DMS79 (cell line): ENCODE data around the gene MGA.
A peak's percentile ranks its signal among the peaks of the same experiment; 100 is the strongest.
"Not testable (repeated sequence)": the region's sequence is repeated elsewhere in the genome, so short reads cannot be mapped to it uniquely, and the experiment has no call there.

Experiments used
- DNase-seq: peaks from one replicate; lab custom pipeline; 2025; lab: John Stamatoyannopoulos, UW

The MGA gene

DNA sequence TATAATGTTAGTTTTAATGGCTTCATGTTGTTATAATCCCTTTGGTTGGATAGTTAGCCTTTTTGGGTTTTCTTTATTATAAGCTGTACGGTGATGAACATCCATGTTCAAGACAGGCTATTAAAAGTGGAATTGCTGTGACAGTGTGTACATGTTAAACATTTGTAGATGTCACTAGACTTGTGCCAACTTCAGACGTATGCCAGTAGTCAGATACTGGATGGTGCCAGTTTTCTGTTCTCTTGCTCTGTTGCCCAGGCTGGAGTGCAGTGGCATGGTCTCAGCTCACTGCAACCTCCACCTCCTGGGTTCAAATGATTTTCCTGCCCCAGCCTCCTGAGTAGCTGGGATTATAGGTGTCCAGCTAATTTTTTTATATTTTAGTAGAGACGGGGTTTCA lies 54.1 kb downstream of the MGA start:
- DNase-seq = no peak

DNA sequence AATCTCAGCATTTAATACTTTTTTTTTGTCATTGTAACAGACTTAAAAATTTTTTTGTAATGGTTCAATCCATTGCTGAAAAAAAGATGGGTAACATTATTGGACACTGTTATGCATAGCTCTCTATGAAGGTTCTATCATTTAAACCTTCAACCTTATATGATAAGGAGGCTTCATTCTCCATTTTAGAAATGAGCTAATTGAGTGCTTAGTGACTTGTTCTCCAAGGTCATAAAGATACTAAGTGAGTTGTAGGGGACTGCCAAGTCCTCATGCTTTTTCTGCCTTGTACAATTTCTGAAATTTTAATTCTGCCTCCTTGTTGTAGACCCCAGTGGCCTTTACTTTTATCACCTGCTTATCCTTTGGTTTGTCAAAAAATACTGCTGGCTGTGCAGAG lies 56.7 kb downstream of the MGA start:
- DNase-seq = no peak

DNA sequence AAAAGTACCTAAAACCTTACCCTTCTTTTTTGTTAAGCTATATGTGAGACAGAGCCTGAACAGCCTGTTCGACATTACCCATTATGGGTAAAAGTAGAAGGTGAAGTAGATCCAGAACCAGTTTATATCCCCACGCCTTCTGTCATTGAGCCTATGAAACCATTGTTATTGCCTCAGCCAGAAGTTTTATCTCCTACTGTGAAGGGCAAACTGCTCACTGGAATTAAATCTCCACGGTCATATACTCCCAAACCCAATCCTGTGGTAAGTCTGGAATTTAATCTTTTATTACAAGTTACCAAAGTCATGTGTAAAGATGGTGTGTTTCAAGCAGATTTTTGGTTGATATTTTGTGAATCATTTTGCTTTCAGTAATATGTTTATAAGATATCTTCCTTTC lies 66.9 kb downstream of the MGA start:
- DNase-seq = no peak

GRCh38 chr15:41728061-41728460 lies 67.9 kb downstream of the MGA start:
- DNase-seq = not testable (repeated sequence)

DNA sequence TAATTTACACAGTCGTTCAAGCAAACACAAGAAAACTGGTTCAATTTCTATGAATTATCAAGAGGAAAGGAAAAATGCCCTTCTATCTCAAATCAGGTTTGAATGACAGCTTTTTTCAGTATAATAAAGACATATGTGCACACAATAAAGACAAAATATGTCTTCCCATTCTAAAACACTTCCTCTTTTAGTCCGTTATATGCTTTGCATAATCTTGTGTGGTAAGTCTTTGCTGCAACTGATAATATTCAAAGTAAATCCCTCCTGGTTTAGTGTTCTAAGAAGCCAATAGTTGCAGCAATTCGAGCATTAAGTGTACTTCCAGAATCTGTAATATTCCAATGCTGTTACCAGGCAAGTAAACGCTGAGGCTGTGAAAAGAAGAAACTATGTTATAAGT lies 70.3 kb downstream of the MGA start:
- DNase-seq = no peak

GRCh38 chr15:41732483-41732882 lies 72.3 kb downstream of the MGA start:
- no peak for DNase-seq

GRCh38 chr15:41734079-41734478 lies 73.9 kb downstream of the MGA start:
- no peak for DNase-seq

DNA sequence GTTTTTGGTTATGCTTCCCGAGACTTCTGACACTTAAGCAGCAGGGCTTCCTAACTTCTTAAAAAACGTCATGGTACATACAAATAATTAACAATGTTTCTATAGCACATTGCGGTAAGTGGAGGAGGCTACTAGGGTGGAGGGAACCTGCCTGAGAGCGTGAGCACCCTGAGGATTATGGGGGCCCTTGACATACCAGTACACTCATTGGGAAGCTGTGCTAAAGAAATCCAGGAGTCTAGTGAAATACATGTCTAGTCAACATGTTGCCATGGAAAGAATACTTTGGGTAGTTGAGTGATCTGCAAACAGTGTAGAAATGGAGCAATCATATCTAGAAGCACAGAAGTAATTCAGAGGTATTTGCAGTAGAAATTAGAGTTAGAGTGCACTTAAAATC lies 74.8 kb downstream of the MGA start:
- no peak for DNase-seq

DNA sequence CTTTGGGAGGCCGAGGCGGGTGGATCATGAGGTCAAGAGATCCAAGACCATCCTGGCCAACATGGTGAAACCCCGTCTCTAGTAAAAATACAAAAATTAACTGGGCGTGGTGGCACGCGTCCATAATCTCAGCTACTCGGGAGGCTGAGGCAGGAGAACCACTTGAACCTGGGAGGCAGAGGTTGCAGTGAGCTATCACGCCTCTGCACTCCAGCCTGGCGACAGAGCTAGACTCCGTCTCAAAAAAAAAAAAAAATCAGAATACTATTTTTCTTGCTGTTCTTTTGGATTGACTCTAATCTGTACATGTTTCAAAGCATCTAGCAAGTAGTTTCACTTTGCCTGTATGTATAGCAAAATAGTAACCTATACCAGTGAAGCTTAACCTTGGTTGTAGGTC lies 75.3 kb downstream of the MGA start:
- DNase-seq = not testable (repeated sequence)

- no peak for DNase-seq
Measured at GRCh38 chr15:41746802-41747201, 86.6 kb downstream of the MGA start.

- no peak for DNase-seq
Measured at GRCh38 chr15:41756198-41756597, 96.0 kb downstream of the MGA start.

DNA sequence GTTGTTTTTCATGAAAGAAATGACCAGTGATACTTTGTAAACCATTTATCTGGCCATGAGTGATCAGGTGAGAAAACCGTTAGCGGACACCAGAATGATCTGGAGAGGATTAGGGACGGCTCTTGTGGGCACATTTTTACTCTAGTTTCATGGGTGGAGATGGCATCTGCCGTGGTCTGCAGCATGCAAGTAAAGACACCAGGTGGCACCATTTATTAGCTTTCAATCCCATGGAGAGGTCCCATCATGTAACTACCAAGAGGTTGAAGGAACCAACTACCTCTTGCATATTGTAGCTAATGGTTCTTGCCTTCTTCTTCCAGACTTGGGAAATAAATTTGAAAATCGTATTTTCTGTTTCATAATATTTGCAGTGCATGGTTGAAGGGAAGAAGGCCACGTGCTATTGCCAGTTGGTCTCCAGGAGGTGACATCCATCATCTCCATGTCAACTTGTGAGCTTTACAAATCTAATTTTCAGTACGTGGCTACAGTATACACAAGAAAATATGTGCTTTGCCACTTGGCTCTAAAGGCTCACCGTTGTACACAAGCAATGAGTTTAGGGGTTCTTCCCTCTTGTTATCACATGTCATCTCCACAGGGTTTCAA lies 112.6 kb downstream of the MGA start:
- DNase-seq = peak; percentile 1

GRCh38 chr15:41773332-41773728 lies 113.1 kb downstream of the MGA start:
- DNase-seq = no peak

DNA sequence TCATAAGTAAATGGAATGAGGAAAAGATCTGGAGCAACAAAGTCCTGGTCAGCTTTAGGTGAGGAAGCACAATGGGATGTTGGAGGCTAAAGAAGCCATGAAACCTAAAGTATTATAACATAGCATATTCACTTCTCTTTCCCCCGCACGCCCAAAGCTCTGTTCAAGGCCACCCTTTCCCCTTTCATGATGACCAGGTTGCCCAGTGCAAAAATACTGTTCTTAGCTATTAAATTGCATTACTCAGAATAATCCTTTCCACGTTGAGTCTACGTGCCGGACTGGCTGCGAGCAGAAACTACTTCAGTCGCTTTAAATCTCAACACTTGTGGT lies 113.5 kb downstream of the MGA start:
- no peak for DNase-seq

DNA sequence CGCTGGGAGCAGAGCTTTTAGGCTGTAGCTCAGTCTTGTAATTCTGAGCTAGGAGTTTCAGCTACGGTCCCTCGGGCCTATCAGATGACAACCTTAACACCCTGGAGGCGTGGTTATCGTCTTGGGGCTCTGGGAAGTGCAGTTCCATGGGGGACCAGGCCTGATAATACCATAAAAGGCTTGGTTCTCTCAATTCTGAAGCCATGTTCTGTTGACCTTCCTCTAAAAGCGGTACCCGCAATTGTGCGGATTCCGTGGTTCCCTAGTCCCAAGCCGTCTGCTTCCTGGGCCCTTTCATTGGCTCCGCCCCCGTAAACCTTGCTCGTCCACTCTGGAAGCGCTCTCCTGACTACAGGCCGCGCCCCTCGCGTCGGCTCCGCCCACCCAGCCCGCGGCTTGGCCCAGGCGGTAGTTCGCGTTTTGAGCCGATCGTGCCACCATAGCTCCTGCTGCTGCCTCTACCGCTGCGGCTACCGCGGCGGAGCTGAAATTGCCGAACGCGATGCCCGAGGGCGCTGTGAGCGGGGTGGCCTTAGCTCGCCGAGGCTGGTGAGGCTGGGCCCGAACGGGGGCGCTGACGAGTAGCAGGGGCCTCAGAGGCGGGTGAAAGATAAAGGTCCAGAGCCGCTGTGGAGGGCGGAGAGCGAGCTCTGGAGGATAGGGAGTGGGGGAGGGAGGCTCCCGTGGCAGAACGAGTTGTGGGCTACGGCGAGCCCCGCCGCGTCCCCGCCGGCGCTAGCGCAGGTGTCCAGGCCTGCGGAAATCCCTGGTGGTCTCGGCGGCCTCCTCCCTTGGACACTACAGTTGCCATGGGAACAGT lies 114.1 kb downstream of the MGA start, which contains the start of gene MAPKBP1:
Gene MAPKBP1, plus strand, starts transcription at position 423 of the 820 bp plus-strand sequence. CDS start 792 bp downstream, outside the sequence.
- DNase-seq = peak; percentile 70

DNA sequence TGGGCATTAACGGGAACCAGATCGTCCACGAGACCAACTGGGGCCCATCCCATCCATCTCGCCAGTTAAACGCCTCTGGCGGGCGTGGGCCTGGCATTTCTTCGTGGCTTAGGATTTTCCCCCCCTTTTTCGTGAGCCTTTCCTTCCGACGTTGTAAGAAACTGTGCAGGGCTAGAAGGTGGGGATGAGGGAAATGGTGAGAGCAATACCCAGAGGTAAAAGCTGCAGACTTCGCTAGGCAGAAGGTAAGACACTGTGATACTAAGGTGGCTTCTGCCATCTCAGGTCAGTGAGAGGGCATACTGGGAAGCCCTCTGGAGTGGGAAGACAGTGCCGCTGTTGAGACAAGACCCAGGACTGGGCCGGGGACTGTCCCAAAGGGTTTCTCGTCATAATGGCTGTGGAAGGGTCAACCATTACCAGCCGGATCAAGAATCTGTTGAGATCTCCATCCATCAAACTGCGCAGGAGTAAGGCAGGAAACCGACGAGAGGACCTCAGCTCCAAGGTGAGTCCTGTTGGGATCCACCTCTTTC lies 114.7 kb downstream of the MGA start:
- DNase-seq = no peak

GRCh38 chr15:41775651-41776050 lies 115.4 kb downstream of the MGA start:
- DNase-seq = peak; percentile 5

GRCh38 chr15:41777421-41777973 lies 117.3 kb downstream of the MGA start:
- DNase-seq = peak; percentile 3

DNA sequence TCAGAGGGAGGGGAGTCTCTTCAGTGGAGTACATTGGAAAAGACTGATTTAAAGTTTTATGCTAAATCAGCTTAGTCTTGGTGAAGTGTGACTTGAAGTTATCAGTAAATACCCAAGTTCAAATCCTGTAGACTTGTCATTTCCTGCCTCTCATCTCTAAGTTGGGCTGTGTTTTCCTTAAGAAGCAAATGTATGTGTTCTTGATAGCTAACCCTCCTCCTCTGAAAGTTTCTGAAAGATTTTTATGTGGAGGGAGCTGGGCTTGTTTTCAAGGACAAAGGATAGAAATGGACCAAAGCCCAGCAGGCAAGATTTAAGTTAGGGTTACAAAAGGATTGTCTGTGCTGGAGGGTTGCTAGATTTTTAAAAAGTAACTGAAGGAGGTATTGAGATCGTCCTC lies 118.3 kb downstream of the MGA start:
- DNase-seq = no peak

- DNase-seq = no peak
Measured at GRCh38 chr15:41779662-41780157, 119.5 kb downstream of the MGA start.

- no peak for DNase-seq
Measured at GRCh38 chr15:41780266-41780665, 120.1 kb downstream of the MGA start.

DNA sequence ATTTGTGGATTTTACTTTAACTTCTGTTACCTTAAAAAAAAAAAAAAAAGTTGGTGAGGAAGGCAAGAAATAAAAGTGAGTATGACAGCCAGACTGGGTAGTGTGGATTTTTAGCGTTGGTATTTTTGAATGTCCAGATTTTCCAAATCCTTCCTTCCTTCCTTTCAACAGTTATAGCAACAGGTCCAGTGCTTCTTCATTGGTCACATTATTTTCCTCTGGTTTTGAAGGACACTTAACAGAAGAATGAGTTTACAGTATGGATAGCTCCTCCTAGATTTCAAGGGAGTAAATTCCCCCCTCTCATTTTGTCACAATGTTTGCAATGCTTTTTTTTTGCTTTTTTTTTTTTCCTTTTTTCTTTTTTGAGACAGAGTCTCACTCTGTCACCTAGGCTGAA lies 120.5 kb downstream of the MGA start:
- no peak for DNase-seq
